ENCODE measurements around the gene NALCN.

The NALCN gene

GRCh38 chr13:101425623-101426022 is 9.3 kb upstream of the NALCN start:
- no peak for TF ChIP-seq CTCF (IDR thresholded peaks at IDR 0.05)

- TF ChIP-seq CTCF (IDR thresholded peaks at IDR 0.05), result no peak
Measured at GRCh38 chr13:101425156-101425471, 8.8 kb upstream of the NALCN start.

GRCh38 chr13:101424381-101425155 is 8.3 kb upstream of the NALCN start:
- TF ChIP-seq CTCF (IDR thresholded peaks at IDR 0.05), result no peak

GRCh38 chr13:101423872-101424271 is 7.6 kb upstream of the NALCN start:
- no peak for TF ChIP-seq CTCF (IDR thresholded peaks at IDR 0.05)

- no peak for TF ChIP-seq CTCF (IDR thresholded peaks at IDR 0.05)
Measured at GRCh38 chr13:101417501-101417900, 1.2 kb upstream of the NALCN start.

GRCh38 chr13:101417043-101417406 is 717 bp upstream of the NALCN start:
- no peak for TF ChIP-seq CTCF (IDR thresholded peaks at IDR 0.05)

GRCh38 chr13:101415358-101416174 is 742 bp downstream of the NALCN start:
- TF ChIP-seq CTCF (IDR thresholded peaks at IDR 0.05), result no peak

Data from LNCAP (cell line).